ENCODE data around the gene NHSL2.

DNA sequence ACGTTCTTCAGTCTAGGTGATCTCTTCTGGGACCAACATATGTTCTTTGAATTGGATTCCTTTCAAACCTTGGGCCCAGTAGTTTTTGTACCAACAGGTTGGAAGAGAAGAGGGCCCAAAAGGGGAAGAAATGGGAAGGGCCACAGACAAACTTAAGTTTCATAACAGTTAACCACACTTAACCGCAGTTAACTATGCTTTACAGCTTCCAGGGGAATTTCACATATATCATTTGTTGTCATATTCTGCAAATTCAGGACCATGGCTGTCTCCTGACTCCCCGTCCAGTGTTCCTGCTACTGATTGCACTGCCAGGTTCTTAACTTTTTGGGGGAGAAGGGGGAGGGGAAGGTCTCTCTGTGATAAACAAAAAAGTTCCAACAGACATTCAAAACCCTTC is 186.5 kb downstream of the NHSL2 start:
- no peak for TF ChIP-seq EP300 (IDR thresholded peaks at IDR 0.05)
- TF ChIP-seq, protein P1, sequence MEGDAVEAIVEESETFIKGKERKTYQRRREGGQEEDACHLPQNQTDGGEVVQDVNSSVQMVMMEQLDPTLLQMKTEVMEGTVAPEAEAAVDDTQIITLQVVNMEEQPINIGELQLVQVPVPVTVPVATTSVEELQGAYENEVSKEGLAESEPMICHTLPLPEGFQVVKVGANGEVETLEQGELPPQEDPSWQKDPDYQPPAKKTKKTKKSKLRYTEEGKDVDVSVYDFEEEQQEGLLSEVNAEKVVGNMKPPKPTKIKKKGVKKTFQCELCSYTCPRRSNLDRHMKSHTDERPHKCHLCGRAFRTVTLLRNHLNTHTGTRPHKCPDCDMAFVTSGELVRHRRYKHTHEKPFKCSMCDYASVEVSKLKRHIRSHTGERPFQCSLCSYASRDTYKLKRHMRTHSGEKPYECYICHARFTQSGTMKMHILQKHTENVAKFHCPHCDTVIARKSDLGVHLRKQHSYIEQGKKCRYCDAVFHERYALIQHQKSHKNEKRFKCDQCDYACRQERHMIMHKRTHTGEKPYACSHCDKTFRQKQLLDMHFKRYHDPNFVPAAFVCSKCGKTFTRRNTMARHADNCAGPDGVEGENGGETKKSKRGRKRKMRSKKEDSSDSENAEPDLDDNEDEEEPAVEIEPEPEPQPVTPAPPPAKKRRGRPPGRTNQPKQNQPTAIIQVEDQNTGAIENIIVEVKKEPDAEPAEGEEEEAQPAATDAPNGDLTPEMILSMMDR (IDR thresholded peaks at IDR 0.05) = no peak
- TF ChIP-seq POLR2A (IDR thresholded peaks at IDR 0.05) = no peak
- no peak for TF ChIP-seq POLR2AphosphoS5 (IDR thresholded peaks at IDR 0.05)

Data from gastroesophageal sphincter (tissue), 3 donors.